Dendritic cell treated with granulocyte-macrophage colony-stimulating factor and Interleukin-4, amounts not matched to agents 40 ng/mL and 50 ng/mL, for 4 days (primary cell): ENCODE results near the gene TMEM190.
"Not testable (repeated sequence)": the region's sequence is repeated elsewhere in the genome, so short reads cannot be mapped to it uniquely, and the experiment has no call there.

ENCODE experiments used
- H3K27ac Mint-ChIP-seq: one replicate; pipeline ENCODE4 v1.8.0; 2022; ENCODE audit warnings: mild to moderate bottlenecking, mixed read lengths
- H3K27me3 Mint-ChIP-seq: one replicate; pipeline ENCODE4 v1.8.0; 2022; ENCODE audit warnings: mild to moderate bottlenecking, mixed read lengths
- H3K36me3 Mint-ChIP-seq: one replicate; pipeline ENCODE4 v1.8.0; 2022; ENCODE audit warnings: low read depth, mixed read lengths
- H3K4me1 Mint-ChIP-seq: one replicate; pipeline ENCODE4 v1.8.0; 2022; ENCODE audit warnings: low read depth, mixed read lengths
- H3K4me3 Mint-ChIP-seq: one replicate; pipeline ENCODE4 v1.8.0; 2022; ENCODE audit warnings: mild to moderate bottlenecking, moderate library complexity, mixed read lengths
- H3K9me3 Mint-ChIP-seq: one replicate; pipeline ENCODE4 v1.8.0; 2022; ENCODE audit warnings: mixed read lengths
- intact Hi-C: fragments of 100-400 bp; cut with micrococcal nuclease; formaldehyde crosslinking; loops from one replicate; pipeline ENCODE4 v1.15.0; 2022

The TMEM190 gene

DNA sequence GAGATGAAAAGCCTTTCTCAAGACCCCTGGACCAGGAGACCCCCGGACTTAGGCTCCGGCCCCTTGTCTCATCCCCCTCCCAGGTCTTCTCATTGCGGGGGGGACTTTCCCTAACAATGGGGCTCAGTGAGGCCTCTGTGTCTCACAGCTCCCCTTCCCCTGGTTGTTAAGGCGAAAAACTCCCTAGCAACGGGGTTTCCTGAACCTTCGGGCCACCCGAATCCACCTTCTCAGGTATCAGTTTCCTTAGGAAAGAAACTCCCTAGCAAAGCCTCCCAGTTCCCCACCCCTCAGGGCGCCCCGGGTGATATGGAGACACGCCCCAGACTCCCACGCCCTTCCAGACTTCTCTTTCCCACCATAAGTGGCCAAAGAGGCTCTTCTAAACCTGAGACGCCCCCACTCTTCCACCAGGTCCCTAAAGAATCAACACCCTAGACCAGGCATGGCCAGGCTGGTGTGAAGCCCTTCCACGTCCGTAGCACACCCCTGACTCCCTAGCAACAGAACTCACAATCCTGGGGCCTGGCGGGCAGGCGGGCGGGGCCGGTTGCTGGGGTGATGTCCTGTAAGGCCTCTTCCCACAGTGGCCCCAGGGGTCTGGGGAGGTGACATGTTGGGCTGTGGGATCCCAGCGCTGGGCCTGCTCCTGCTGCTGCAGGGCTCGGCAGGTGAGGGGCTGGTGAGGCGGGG lies at the start of gene TMEM190:
Gene TMEM190, plus strand, starts transcription at position 586 of the 693 bp plus-strand sequence. Its CDS starts 28 bp downstream, at position 614.
- Mint-ChIP-seq H3K36me3 (no peaks in the 10 kb centered on the region), H3K27me3 (peaks cover 73% of the 10 kb centered on the region), H3K9me3 (no peaks in the 10 kb centered on the region), H3K4me1 (peaks cover 8% of the 10 kb centered on the region), H3K4me3 (no peak within 1 kb of the TSS), H3K27ac (no peak within 1 kb of the TSS)
- intact Hi-C loops = no loop called here

DNA sequence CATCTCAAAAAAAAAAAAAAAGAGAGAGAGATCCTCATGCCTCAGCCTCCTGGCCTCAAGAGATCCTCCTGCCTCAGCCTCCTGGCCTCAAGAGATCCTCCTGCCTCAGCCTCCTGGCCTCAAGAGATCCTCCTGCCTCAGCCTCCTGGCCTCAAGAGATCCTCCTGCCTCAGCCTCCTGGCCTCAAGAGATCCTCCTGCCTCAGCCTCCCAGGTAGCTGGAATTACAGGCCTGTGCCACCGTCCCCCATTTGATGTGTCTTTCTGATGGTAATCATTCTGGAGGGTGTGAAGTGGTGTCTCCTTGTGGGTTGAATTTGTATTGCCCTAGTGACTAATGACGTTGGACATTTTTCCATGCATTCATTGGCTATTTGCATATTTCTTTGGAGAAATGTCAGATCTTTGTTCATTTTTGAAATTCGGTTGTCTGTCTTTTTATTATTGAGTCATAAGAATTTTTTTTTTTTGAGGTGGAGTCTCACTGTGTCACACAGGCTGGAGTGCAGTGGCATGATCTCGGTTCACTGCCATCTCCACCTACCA lies 47.8 kb upstream of the TMEM190 start:
- H3K27me3 Mint-ChIP-seq, H3K4me3 Mint-ChIP-seq, H3K36me3 Mint-ChIP-seq, intact Hi-C loops, H3K9me3 Mint-ChIP-seq: not testable (repeated sequence)
- Mint-ChIP-seq H3K4me1 (peaks cover 58% of the 10 kb centered on the region), H3K27ac (peak overlapping the region; percentile 55)

DNA sequence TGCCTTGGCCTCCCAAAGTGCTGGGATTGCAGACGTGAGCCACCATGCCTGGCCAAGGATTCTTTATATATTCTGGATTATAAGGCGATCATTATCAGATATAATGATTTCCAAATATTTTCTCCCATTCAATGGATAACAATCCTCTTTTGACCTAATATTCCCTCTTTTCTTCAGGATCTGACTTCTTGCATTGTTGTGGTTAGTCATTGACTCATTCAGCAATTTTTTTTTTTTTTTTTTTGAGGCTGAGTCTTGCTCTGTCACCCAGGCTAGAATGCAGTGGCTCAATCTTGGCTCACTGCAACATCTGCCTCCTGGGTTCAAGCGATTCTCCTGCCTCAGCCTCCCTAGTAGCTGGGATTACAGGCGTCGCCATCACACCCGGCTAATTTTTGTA lies 46.8 kb upstream of the TMEM190 start:
- H3K4me3 Mint-ChIP-seq, H3K27me3 Mint-ChIP-seq, H3K9me3 Mint-ChIP-seq, H3K36me3 Mint-ChIP-seq, intact Hi-C loops: not testable (repeated sequence)
- Mint-ChIP-seq H3K4me1 (peaks cover 54% of the 10 kb centered on the region), H3K27ac (peak overlapping the region; percentile 54)

DNA sequence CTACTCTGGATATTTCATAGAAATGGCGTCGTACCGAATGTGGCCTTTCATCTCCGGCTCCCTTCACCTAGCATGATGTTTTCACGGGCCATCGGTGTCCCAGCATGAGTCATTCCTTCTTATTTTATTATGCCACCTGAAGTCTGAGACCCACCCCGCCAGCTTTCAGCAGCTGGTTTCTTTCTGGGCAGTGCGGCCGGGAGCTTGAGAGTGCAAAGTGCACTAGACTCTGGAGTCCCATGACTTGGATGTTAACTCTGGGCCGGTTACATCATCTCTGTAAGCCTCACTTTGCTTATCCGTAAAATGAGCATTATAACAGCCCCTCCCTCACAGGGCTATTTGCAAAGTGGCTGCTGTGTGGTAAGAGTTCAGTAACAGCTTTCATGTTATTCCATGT lies 42.8 kb upstream of the TMEM190 start:
- Mint-ChIP-seq H3K4me3 (no peak overlapping the region), H3K36me3 (no peaks in the 10 kb centered on the region), H3K4me1 (peaks cover 32% of the 10 kb centered on the region), H3K27ac (no peak overlapping the region), H3K27me3 (peaks cover 3% of the 10 kb centered on the region), H3K9me3 (no peaks in the 10 kb centered on the region)
- intact Hi-C loops = no loop called here

DNA sequence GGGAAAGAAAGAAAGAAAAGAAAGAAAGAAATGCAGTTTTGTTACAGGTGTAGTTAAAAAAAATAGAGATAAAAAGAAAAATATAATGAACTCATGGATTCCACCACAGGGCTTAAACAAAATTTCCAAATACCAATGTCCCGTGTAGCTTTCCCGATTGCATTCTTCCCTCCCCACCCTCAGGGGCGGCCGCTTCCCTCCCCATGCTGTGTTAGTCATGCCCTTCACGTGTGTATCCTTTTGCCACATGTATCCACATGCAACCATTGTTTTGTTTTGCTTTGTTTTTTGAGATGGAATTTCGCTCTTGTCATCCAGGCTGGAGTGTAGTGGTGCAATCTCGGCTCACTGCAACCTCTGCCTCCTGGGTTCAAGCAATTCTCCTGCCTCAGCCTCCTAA lies 40.5 kb upstream of the TMEM190 start:
- Mint-ChIP-seq H3K36me3 (peaks cover 13% of the 10 kb centered on the region), H3K27me3 (peaks cover 3% of the 10 kb centered on the region)
- intact Hi-C loops = loop anchor here (5.0 kb wide), 1 partner anchor 51 kb away; the partner anchor contains the start of gene RPL28

DNA sequence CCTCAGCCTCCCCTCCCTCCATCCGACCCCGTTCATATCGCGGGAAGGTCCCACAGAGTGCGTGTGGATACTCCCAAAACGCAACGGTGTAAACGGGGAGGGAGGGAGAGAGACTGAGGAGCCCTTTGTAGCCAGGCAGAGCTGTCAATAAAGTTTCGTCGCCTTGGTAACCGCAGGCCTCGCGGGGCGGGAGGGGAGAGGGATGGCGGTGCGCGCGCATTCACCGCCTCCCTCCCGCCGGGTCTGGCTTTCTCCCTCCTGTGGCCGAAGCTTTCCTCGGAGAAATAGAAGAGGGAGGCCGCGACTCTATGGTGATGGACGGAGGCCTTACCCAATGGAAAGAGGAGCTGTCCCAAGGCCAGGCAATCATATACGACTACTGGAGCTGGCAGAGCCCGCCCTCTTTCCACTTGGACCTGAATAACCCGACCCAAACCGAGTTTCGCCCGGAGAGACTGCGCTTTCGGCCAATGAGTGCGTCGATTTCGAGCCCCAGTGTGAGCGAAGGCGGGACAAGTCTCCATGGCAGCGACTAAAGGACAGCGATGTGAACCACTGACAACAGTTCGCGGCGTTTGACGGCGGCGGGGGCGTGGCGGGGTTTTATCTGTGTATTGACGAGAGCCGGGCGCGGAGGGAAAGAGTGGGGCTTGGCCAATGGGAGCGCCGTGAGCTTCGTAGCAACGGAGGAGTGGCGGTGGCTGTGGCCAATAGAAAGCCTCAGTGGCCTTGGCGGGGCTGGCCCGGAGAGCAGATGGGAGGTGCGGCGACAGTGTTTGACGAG lies 37.3 kb upstream of the TMEM190 start, which contains the start of gene KMT5C:
Gene KMT5C, plus strand, starts transcription at position 772 of the 784 bp plus-strand sequence. CDS start 2,061 bp downstream, outside the sequence.
- peak within 1 kb of the TSS; percentile 91 for H3K27ac Mint-ChIP-seq

More for the DNA sequence above, 40.5 kb upstream of the TMEM190 start:
- Mint-ChIP-seq H3K27ac (no peak overlapping the region), H3K4me1 (peaks cover 36% of the 10 kb centered on the region), H3K4me3 (no peak overlapping the region), H3K9me3 (no peaks in the 10 kb centered on the region)

DNA sequence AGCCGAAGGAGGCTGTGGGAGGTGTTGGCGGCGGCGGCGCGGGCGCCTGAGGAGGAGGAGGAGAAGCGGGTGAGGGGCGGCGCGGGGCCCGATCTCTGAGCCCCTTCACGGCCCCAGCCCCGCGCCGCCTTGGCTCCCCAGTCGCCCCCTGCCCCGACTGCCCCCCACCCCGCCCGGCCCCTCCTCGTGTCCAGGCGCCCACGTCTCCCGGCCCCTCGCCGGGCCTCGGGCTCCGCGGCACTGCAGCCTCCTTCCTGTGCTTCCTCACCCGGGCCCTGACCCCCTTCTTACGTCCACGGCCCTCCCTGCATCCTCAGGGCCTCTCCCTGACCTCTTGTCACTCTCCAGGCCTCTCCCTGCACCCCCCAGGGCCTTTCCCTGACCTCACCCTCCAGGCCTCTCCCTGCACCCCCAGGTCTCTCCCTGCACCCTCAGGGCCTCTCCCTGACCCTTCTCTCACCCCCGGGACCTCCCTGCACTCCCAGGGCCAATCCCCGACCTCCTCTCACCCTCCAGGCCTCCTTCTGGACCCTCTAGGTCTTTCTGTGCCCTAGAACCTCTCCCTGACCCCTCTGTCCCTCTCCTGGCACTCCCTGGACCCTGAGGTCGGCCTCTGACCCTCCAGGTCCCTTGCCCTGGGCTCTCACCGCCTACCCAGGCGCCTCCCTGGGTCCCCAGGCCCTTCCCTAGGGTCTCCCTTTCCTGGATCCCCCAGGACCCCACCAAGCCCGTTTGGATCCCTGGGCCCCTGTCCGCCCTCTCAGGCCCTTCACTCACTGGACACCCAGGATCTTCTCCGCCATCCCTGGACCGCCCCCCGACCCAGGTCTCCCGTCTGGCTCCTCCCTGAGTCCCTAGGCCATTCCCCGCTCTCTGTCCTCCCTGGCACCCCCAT lies 36.5 kb upstream of the TMEM190 start:
- peak overlapping the region; percentile 91 for H3K27ac Mint-ChIP-seq
- peaks cover 50% of the 10 kb centered on the region for H3K36me3 Mint-ChIP-seq
- H3K9me3 Mint-ChIP-seq = no peaks in the 10 kb centered on the region
- intact Hi-C loops = loop anchor here (2.0 to 5.0 kb wide), 3 partner anchors 15 to 47 kb away; partner anchors contain the start of genes RPL28 and TMEM150B
- H3K27me3 Mint-ChIP-seq = peaks cover 3% of the 10 kb centered on the region
- H3K4me3 Mint-ChIP-seq = peak overlapping the region; percentile 90
- peaks cover 33% of the 10 kb centered on the region for H3K4me1 Mint-ChIP-seq

More for the DNA sequence above, 37.3 kb upstream of the TMEM190 start, which contains the start of gene KMT5C:
- peak within 1 kb of the TSS; percentile 90 for H3K4me3 Mint-ChIP-seq
- H3K36me3 Mint-ChIP-seq = peaks cover 42% of the 10 kb centered on the region
- H3K27me3 Mint-ChIP-seq = peaks cover 3% of the 10 kb centered on the region
- peaks cover 32% of the 10 kb centered on the region for H3K4me1 Mint-ChIP-seq
- H3K9me3 Mint-ChIP-seq = no peaks in the 10 kb centered on the region
- intact Hi-C loops = loop anchor here (2.0 to 5.0 kb wide), 3 partner anchors 14 to 48 kb away; partner anchors contain the start of genes RPL28 and TMEM150B

DNA sequence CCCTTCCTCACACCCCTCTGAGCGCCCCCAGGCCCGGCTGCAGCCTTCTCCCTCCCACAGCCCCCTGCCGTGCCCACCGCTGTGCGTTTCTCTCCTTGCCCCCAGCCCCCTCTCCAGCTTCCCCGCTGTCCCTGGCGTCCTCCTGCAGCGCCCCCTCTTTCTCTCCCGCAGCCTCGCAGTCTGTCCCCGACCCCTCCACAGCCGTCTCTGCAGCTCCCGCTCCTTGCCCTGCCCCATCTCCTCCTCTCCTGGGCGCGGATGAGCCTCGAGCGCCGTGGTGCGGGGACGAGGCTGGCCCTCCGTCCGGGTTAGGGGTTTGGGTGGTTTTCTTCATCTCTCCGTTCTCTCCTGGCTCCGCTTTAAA lies 35.9 kb upstream of the TMEM190 start:
- peaks cover 39% of the 10 kb centered on the region for H3K4me1 Mint-ChIP-seq
- peaks cover 57% of the 10 kb centered on the region for H3K36me3 Mint-ChIP-seq
- no peaks in the 10 kb centered on the region for H3K9me3 Mint-ChIP-seq
- peak overlapping the region; percentile 90 for H3K4me3 Mint-ChIP-seq
- intact Hi-C loops = no loop called here
- peaks cover 3% of the 10 kb centered on the region for H3K27me3 Mint-ChIP-seq
- H3K27ac Mint-ChIP-seq = peak overlapping the region; percentile 91

DNA sequence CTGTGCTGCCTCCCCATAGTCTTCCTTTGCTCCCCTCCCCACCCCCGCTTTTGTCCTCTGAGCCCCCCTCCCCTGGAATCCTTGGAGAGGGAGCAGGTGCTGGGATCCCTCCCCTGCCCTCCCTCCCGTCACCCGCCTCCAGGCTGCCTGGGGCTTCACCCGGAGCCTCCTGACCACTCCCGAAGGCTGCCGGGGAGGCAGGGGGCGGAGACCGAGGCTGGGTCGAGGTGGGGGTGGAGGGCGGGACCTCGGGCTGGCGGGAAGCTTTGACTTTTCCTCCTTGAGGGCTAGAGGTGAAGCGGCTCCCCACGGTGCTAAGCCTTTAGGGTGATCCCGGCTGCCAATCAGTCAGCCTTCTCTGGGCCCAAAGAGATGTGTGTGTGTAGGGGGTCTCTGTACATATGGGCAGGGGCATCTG lies 35.4 kb upstream of the TMEM190 start:
- intact Hi-C loops = no loop called here
- Mint-ChIP-seq H3K27me3 (peaks cover 3% of the 10 kb centered on the region), H3K9me3 (no peaks in the 10 kb centered on the region), H3K36me3 (peaks cover 61% of the 10 kb centered on the region), H3K4me3 (peak overlapping the region; percentile 90), H3K27ac (peak overlapping the region; percentile 91), H3K4me1 (peaks cover 39% of the 10 kb centered on the region)

DNA sequence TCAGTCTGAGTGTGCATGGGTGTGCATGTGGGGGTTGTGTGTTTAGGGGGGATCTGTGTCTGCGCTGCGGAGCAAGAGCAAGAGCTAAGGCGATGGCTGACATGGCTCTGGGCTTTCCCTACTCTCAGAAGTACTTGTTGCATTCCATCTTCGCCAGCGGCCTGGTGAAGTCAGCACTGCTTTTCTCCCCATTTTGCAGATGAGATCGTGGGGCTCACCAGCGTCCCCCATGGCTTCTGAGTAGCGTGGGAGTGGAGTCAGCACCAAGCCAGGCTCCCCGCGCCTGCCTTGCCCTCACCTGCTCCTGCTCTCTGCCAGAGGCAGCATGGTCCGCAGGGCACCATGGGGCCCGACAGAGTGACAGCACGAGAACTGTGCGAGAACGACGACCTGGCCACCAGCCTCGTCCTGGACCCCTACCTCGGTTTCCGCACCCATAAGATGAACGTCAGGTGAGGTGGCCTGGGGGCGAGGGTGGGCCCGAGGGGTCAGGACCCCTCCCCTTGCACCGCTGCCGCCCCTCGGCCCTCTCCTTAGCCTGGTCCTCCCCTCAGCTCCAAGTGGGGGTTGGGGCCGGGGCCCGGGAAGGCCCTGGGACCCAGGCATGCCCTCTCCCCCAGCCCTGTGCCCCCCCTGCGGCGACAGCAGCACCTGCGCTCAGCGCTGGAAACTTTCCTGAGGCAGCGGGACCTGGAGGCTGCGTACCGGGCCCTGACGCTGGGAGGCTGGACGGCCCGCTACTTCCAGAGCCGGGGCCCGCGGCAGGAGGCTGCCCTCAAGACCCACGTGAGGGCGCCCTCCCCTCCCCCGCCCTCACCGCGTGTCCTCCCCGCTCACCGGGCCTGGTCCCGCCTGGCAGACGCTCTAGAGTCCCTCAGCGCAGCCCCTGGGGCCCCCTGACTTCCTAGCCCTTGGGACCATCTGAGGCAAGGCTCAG lies 34.8 kb upstream of the TMEM190 start:
- intact Hi-C loops = no loop called here
- peaks cover 1% of the 10 kb centered on the region for H3K27me3 Mint-ChIP-seq
- H3K4me3 Mint-ChIP-seq = peak overlapping the region; percentile 27
- peaks cover 39% of the 10 kb centered on the region for H3K4me1 Mint-ChIP-seq
- H3K9me3 Mint-ChIP-seq = no peaks in the 10 kb centered on the region
- peaks cover 67% of the 10 kb centered on the region for H3K36me3 Mint-ChIP-seq
- H3K27ac Mint-ChIP-seq = no peak overlapping the region

DNA sequence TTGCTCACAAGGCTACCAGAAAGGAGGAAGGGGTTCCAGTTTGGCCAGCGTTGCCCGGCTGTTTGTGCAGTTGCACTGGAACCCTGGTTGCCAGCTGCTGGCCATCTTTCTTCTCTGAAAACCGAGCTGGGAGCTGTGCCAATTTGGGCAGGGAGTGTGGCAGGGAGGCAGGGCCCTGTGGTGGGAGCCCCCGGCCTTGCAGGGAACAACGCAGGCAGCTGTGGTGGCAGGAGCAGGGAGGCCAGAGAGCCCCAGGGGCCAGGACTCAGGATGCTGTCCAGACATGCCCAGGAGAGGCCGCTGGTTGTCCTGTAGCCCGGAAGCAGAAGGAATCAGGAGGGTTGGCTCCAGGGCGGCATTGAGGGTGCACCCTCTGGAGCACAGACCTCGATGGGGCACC lies 32.2 kb upstream of the TMEM190 start:
- no peak overlapping the region for H3K27ac Mint-ChIP-seq
- no peaks in the 10 kb centered on the region for H3K27me3 Mint-ChIP-seq
- no peak overlapping the region for H3K4me3 Mint-ChIP-seq
- peaks cover 80% of the 10 kb centered on the region for H3K36me3 Mint-ChIP-seq
- H3K9me3 Mint-ChIP-seq = no peaks in the 10 kb centered on the region
- intact Hi-C loops = no loop called here
- peaks cover 31% of the 10 kb centered on the region for H3K4me1 Mint-ChIP-seq

DNA sequence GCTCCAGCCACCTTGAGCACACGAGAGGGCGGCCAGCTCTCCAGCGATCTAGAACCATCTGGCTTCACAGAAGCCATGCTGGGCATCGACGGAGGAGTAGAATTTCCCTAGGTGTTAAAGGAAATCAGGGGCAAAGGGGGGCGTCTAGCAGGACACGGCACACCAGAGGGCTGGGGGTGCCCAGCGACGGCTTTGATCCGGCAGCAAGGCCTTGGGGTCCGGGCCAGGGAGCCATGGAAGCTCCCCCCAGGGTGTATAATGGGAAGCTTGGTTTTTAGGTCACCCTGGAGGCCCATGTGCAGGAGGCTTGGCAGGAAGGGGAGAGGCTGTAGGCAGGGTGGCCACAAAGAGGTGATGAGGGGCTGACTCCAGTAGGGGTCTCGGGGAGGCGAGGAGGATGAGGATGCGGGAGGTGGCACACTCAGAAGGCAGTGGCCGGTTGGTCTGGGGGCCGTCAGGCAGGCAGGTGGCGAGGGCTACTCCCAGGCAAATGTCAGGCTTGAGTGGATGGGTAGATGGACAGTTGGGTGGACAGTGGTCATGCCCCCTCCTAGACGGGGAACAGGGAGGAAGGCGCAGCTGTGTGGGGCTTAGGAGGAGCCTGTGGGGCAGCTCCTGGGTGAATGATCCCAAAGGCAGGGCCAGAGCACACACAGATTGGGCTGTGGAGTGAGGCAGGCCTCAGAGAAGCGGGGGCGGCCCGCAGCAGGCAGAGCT lies 31.4 kb upstream of the TMEM190 start:
- intact Hi-C loops = no loop called here
- H3K27ac Mint-ChIP-seq = peak overlapping the region; percentile 17
- no peak overlapping the region for H3K4me3 Mint-ChIP-seq
- peaks cover 73% of the 10 kb centered on the region for H3K36me3 Mint-ChIP-seq
- no peaks in the 10 kb centered on the region for H3K9me3 Mint-ChIP-seq
- peaks cover 23% of the 10 kb centered on the region for H3K4me1 Mint-ChIP-seq
- H3K27me3 Mint-ChIP-seq = no peaks in the 10 kb centered on the region
